HG02852 (cell line): Measurements from ENCODE around the gene TRIM37.

ENCODE experiments used
- ATAC-seq: cut with Tn5 transposase; IDR thresholded peaks from one replicate; pipeline ENCODE4 v1.9.1; 2021; ENCODE audit warnings: mild to moderate bottlenecking, moderate library complexity; ENCODE audit not compliant: unreplicated experiment

Gene TRIM37

GRCh38 chr17:59046192-59046591 lies 60.5 kb downstream of the TRIM37 start:
- no peak for ATAC-seq

- ATAC-seq, result no peak
Measured at GRCh38 chr17:59038734-59039133, 67.9 kb downstream of the TRIM37 start.

- ATAC-seq, result no peak
Measured at GRCh38 chr17:59037960-59038359, 68.7 kb downstream of the TRIM37 start.

GRCh38 chr17:59030811-59031210 lies 75.9 kb downstream of the TRIM37 start:
- ATAC-seq, result no peak

GRCh38 chr17:59028328-59028727 lies 78.4 kb downstream of the TRIM37 start:
- no peak for ATAC-seq

- no peak for ATAC-seq
Measured at GRCh38 chr17:59027750-59028149, 78.9 kb downstream of the TRIM37 start.

DNA sequence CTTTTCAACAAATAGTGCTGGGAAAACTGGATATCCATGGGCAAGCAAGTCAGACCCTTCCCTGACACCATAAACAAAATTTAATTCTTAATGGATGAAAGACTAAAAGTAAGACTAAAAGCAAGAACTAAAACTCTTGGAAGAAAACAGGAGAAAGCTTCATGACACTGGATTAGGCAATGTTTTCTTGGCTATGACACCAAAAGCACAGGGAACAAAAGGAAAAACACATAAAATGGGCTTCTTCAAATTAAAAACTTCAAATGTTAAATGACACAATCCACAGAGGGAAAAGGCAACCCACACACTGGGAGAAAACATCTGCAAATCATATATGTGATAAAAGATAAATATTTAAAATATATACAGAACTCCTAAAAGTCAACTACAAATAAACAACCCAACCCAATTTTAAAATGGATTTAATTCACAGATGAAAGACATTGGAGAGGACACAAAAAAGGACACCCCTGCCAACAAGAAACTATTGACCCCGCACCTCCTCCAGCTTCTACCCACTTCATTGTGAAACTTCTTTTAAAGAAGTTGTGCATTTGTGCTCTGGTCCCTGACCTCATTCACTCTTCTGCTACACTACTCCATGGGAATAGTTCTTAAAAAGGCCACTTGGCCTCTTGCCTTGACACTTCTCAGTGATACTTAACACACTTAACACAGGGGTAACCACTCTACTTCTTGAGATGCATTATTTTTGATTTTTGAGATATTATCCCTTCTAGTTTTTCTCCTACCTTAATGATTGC lies 80.3 kb downstream of the TRIM37 start:
- no peak for ATAC-seq

GRCh38 chr17:59024916-59025315 lies 81.8 kb downstream of the TRIM37 start:
- ATAC-seq, result no peak

DNA sequence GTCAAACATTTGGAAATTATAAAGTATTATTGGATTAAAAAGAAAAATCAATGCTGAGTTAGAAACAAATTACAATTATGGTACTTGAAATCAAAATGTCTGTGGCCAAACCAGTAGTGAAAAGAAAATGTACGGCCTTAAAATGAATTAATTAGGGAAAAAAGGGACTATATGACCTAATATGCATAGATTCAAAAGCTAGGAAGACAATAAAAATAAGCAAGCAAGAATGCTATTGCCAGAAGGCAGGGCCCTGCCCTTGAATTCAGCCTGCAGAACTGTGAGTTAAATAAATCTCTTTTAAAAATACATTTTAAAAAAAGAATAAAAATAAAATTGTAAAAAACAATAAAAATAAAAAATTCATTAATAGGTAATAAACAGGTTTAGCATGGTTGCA lies 88.7 kb downstream of the TRIM37 start:
- no peak for ATAC-seq

GRCh38 chr17:59011975-59012374 lies 94.7 kb downstream of the TRIM37 start:
- ATAC-seq, result no peak

- ATAC-seq, result no peak
Measured at GRCh38 chr17:59010026-59010425, 96.7 kb downstream of the TRIM37 start.

GRCh38 chr17:59008737-59009136 lies 97.9 kb downstream of the TRIM37 start:
- ATAC-seq, result no peak

GRCh38 chr17:59007995-59008394 lies 98.7 kb downstream of the TRIM37 start:
- ATAC-seq, result no peak

DNA sequence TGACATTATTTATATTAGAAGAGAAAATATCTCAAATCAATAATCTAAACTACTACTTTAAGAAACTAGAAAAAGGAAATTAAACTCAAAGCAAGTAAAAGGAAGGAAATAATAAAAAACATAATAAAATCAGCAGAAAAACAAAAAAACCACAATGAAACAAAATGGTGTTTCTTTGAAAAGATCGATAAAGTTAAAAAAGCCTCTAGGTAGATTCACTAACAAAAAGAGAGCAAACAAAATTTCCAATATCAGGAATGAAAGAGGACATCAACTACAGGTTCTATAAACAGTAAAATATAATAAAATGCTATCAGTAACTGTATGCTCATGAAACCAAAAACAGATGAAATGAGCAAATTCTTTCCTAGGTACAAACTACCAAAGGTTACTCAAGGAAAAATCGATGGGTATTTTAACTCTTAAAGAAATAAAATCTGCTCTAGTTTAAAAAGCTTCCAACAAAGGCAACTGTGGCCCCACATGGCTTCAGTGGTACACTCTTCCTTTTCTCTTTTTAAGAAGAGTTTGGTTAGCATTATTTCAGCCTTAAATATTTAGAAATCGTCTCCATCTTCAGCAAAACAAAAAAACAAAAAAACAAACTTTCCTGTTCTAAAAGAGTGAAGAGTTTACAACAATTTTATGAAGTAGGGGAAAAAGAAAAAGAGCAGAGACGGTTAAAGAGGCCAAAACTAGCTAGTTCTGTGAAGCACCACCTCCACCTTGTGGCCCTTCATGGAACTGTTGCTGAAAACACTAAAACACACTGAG lies 102.2 kb downstream of the TRIM37 start:
- no peak for ATAC-seq

DNA sequence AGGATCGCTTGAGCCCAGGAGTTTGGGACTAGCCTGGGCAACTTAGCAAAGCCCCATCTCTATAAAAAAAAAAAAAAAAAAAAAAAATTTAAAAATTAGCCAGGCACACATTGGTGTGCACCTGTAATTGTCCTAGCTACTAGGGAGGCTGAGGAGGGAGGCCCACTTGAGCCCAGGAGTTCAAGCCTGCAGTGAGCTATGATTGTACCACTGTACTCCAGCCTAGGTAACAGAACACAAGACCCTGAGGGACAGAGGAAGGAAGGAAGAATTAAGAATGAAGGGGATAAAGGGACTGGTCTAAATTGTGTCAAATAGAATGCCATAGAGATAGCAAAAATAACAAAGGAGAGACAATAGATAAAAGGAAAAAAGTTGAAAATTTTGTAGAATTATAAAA lies 102.8 kb downstream of the TRIM37 start:
- ATAC-seq, result no peak

- ATAC-seq, result no peak
Measured at GRCh38 chr17:59002848-59003247, 103.8 kb downstream of the TRIM37 start.

GRCh38 chr17:59002126-59002525 lies 104.6 kb downstream of the TRIM37 start:
- no peak for ATAC-seq

DNA sequence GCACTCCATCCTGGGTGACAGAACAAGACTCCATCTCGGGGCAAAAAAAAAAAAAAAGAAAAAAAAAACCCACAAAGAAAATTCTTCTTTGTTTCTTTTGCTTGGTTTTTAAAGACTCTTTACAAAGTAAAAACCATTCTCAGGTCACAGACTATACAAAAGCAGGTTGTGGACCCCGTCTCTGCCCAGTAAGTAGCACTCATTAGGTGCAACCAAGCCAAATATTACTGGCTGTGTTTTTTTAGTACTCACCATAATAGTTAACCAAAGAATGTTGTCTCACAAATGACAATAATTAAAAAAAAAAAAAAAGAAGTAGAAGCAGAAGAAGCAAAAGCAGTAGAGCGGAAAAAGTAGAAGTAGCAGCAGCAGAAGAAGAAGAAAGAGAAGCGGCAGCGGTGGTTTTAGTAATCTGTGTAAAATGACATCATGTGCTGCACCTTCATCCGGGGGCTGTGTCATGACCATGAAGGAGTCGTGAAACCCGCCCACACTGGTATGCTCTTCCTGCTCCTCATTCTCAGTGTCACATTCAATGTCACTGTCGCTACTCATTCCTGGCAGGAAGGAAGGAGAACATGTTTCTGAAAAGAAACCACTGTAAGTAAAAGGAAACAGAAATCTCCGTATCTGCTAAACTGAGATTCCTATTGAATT lies 105.4 kb downstream of the TRIM37 start:
- ATAC-seq, result peak; percentile 97

DNA sequence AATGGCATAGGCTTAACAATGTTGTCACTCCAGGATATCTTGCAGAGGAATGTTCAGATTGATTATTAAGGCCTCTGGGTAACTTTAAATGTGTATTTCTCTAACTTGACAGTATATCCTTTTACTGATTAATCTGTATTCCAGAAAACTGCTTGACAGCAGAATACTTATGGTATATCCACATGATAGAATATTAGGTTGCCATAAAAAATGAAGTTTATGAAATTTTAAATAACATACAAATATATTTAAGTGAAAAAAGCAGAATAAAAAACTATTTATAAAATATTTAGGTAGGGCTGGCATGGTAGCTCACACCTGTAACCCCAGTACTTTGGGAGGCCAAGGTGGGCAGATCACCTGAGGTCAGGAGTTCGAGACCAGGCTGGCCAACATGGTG lies 106.7 kb downstream of the TRIM37 start:
- ATAC-seq, result no peak

- ATAC-seq, result no peak
Measured at GRCh38 chr17:58999500-58999899, 107.2 kb downstream of the TRIM37 start.

DNA sequence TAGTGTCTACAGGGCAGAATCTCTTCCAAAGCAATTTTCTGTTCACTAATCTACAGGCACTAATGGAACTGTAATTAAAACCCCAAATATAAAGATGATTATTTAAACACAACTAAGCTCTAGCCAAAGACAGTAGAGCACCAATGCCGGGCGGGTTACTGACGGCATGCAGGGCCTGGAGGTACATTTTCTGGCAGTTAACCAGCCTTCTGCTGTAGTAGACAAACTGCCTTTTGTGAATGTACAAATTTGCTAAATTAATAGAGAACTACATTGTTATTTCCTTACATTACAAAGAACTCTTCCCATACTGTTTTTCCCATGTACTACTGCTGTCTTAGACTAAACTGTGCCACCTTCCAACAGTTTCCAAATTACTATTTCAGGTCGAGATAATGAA lies 107.8 kb downstream of the TRIM37 start:
- no peak for ATAC-seq
